ENCODE results near the gene DUSP14. TPM values are rescaled to one million over a fixed set of nuclear protein-coding genes. Genes with fewer than 3 reads are reported as not detected.
"Not testable (repeated sequence)": the region's sequence is repeated elsewhere in the genome, so short reads cannot be mapped to it uniquely, and the experiment has no call there.

Gene DUSP14
- total RNA-seq, 1 donor from 2014 or later, result 21.5 TPM

GRCh38 chr17:37503148-37503547 lies 13.5 kb downstream of the DUSP14 start:
- DNase-seq (ENCODE audit: low read depth, low spot score), result no peak
- Mint-ChIP-seq H3K4me3 (no peak overlapping the region), H3K36me3 (ENCODE audit: low read depth) (no peaks in the 10 kb centered on the region), H3K4me1 (peaks cover 28% of the 10 kb centered on the region), H3K9me3 (no peaks in the 10 kb centered on the region), H3K27me3 (ENCODE audit: low read depth) (no peaks in the 10 kb centered on the region), H3K27ac (ENCODE audit: unreplicated experiment) (no peak overlapping the region)
- no peak for TF ChIP-seq CTCF (conservative IDR thresholded peaks at IDR 0.05)

GRCh38 chr17:37505333-37505732 lies 15.6 kb downstream of the DUSP14 start:
- Mint-ChIP-seq H3K4me1 (peaks cover 27% of the 10 kb centered on the region), H3K27me3 (ENCODE audit: low read depth) (no peaks in the 10 kb centered on the region), H3K4me3 (no peak overlapping the region), H3K36me3 (ENCODE audit: low read depth) (no peaks in the 10 kb centered on the region), H3K27ac (ENCODE audit: unreplicated experiment) (no peak overlapping the region), H3K9me3 (no peaks in the 10 kb centered on the region)
- no peak for DNase-seq (ENCODE audit: low read depth, low spot score)
- TF ChIP-seq CTCF (conservative IDR thresholded peaks at IDR 0.05), result no peak

- peaks cover 18% of the 10 kb centered on the region for H3K4me1 Mint-ChIP-seq
- no peaks in the 10 kb centered on the region for H3K9me3 Mint-ChIP-seq
- peak; percentile 23 for DNase-seq (ENCODE audit: low read depth, low spot score)
- TF ChIP-seq CTCF (conservative IDR thresholded peaks at IDR 0.05), result peak; percentile 54
- no peak overlapping the region for H3K27ac Mint-ChIP-seq (ENCODE audit: unreplicated experiment)
- H3K4me3 Mint-ChIP-seq, result no peak overlapping the region
- no peaks in the 10 kb centered on the region for H3K27me3 Mint-ChIP-seq (ENCODE audit: low read depth)
- no peaks in the 10 kb centered on the region for H3K36me3 Mint-ChIP-seq (ENCODE audit: low read depth)
These were observed 17.0 kb downstream of the DUSP14 start for GRCh38 chr17:37506678-37507077.

- Mint-ChIP-seq H3K27me3 (ENCODE audit: low read depth) (no peaks in the 10 kb centered on the region), H3K4me3 (no peak overlapping the region), H3K9me3 (no peaks in the 10 kb centered on the region), H3K27ac (ENCODE audit: unreplicated experiment) (no peak overlapping the region), H3K36me3 (ENCODE audit: low read depth) (no peaks in the 10 kb centered on the region), H3K4me1 (peaks cover 15% of the 10 kb centered on the region)
- TF ChIP-seq CTCF (conservative IDR thresholded peaks at IDR 0.05), result no peak
- no peak for DNase-seq (ENCODE audit: low read depth, low spot score)
These were observed 17.4 kb downstream of the DUSP14 start for GRCh38 chr17:37507111-37507510.

GRCh38 chr17:37510056-37510455 lies 20.4 kb downstream of the DUSP14 start:
- H3K4me1 Mint-ChIP-seq, result peaks cover 15% of the 10 kb centered on the region
- peaks cover 2% of the 10 kb centered on the region for H3K36me3 Mint-ChIP-seq (ENCODE audit: low read depth)
- DNase-seq (ENCODE audit: low read depth, low spot score), result no peak
- peak overlapping the region; percentile 32 for H3K27ac Mint-ChIP-seq (ENCODE audit: unreplicated experiment)
- TF ChIP-seq CTCF (conservative IDR thresholded peaks at IDR 0.05), result no peak
- no peaks in the 10 kb centered on the region for H3K27me3 Mint-ChIP-seq (ENCODE audit: low read depth)
- H3K9me3 Mint-ChIP-seq, result no peaks in the 10 kb centered on the region
- no peak overlapping the region for H3K4me3 Mint-ChIP-seq

GRCh38 chr17:37511642-37512041 lies 22.0 kb downstream of the DUSP14 start:
- H3K4me3 Mint-ChIP-seq; H3K27ac Mint-ChIP-seq (ENCODE audit: unreplicated experiment); H3K9me3 Mint-ChIP-seq; H3K36me3 Mint-ChIP-seq (ENCODE audit: low read depth); DNase-seq (ENCODE audit: low read depth, low spot score); H3K27me3 Mint-ChIP-seq (ENCODE audit: low read depth): not testable (repeated sequence)
- H3K4me1 Mint-ChIP-seq, result peaks cover 20% of the 10 kb centered on the region

Measured in neural crest cell (in vitro differentiated cells).